ENCODE data around the gene SLC35F6.

DNA sequence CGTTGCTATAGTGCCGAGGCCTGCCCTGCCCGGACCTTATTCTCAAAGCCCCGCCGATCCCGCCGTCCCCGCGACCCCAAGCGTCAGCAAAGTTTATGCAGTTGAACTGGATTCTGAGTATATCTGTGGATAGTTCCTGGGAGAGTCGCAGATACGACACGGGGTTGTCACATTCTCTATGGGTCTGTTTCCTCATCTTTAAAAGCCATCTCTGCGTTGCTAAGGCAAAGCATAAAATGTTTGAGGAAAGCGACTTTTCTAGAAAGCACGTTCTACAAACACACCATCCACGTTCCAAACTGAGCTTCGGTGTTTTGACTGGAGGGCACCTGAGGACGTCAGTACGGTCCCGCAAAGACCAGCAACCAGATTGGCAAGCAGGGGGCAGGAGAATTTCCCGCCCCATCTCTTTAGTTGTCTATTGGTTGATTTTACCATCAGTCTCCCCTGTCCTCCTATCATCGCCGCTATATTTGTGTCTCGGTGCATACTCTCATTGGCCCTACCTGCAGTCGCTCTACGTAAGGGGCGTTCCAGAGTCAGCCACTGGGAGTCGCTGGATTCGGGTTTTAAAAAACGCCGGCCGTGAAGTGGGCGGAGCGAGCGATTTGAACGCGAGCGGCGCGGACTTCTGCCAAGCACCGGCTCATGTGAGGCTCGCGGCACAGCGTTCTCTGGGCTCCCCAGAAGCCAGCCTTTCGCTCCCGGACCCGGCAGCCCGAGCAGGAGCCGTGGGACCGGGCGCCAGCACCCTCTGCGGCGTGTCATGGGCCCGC, 21.5 kb downstream of the SLC35F6 start, which contains the start of gene CENPA:
- no peak for TF ChIP-seq CTCF (IDR thresholded peaks at IDR 0.05)
- TF ChIP-seq TCF7L2 (IDR thresholded peaks at IDR 0.05; ENCODE audit: low read depth, low read length) = peak; percentile 98
- TF ChIP-seq SIN3A (IDR thresholded peaks at IDR 0.05; ENCODE audit: borderline replicate concordance, insufficient read depth, low read depth, low read length) = peak; percentile 84
- peak; percentile 81; the same call in 1 of the 2 replicates for TF ChIP-seq POLR2AphosphoS5 (IDR thresholded peaks at IDR 0.05; ENCODE audit: low read depth, low read length)
